Hematopoietic multipotent progenitor cell treated with erythropoietin and hydrocortisone succinate and interleukin-3 and kit ligand, for 17 days (in vitro differentiated cells): Measurements from ENCODE around the gene CENPN.

Source experiments
- DNase-seq: peaks from one replicate; pipeline ENCODE4 v3.0.0-alpha.2; 2015; ENCODE audit warnings: low spot score

Gene CENPN

DNA sequence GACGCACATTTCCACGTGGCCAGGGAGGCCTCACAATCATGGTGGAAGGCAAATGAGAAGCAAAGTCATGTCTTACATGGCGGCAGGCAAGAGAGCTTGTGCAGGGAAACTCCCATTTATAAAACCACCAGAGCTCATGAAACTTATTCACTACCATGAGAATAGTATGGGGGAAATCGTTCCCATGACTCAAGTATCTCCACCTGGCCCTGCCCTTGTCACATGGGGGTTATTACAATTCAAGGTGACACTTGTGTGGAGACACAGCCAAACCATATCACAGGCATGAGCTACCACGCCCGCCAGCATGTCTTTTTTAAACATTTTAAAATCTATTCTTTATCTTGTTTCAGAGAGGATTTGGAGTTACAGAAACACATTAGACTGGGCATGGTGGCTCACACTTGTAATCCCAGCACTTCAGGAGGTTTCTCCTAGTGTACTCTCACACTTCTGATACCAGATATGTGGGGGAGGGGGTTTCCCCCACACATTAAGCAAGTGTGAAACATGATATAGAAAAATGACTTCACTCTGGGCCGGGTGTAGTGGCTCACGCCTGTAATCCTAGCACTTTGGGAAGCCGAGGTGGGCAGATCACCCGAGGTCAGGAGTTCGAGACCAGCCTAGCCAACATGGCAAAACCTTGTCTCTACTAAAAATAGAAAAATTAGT lies 23.1 kb downstream of the CENPN start:
- DNase-seq = no peak

DNA sequence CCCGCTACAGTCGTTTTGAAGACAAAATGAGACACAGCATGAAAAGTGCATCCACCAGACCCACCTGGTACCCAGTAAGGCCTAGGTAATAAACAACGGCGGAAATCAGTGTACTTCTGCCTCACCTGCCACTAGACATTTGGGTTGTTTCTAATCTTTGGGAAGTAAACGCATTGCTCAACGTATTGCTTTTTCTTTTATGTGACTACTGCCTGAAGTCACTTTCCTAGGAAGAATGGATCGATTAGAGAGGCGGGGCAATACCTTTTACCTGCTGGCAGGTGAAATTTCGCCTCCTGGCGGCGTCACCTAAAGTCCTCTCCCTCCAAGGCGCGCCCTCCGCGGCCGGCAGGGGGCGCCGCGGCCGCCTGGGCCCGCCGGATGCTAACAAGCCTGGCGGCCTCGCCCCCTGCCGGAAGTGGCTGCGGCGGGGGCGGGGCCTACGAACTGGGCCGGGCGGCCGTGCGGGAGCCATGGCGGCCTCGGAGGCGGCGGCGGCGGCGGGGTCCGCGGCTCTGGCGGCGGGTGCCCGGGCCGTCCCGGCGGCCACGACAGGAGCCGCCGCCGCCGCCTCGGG lies 28.5 kb downstream of the CENPN start, which contains the start of gene ATMIN:
TSS of gene ATMIN (plus strand) at position 445 of the 577 bp plus-strand sequence. CDS start at position 474, 29 bp downstream.
- peak; percentile 94 for DNase-seq

DNA sequence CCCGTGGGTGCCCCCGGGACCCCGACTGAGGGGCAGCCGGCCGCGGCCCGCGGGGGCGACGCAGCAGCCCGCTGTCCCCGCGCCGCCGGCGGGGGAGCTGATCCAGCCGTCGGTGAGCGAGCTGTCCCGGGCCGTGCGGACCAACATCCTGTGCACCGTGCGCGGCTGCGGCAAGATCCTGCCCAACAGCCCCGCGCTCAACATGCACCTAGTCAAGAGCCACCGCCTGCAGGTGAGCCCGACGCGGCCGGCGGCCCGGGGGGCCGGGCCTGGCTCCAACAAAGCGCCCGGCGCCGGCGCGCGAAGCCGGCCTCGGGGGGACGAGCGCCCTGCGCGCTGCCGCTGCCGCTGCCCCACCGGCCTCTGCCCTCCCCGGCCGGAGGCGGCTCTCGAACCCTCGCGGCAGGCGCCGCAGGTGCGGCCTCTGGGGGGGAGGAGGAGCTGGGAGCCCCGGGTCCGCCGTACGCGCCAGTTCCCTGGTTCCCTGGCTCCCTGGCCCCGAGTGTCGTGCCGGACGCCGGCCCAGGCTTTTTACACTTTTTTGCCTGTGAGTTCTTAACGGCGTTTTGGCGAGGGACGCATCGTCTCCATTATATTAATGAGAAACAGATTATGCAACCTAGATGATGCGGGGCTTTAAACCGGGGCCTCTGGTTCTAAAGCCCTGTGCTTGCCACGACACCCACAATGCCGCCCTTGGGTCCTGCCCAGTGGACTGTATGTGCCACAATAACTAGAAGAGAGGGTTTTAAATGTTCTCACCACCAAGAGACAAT lies 29.1 kb downstream of the CENPN start:
- DNase-seq = peak; percentile 12

DNA sequence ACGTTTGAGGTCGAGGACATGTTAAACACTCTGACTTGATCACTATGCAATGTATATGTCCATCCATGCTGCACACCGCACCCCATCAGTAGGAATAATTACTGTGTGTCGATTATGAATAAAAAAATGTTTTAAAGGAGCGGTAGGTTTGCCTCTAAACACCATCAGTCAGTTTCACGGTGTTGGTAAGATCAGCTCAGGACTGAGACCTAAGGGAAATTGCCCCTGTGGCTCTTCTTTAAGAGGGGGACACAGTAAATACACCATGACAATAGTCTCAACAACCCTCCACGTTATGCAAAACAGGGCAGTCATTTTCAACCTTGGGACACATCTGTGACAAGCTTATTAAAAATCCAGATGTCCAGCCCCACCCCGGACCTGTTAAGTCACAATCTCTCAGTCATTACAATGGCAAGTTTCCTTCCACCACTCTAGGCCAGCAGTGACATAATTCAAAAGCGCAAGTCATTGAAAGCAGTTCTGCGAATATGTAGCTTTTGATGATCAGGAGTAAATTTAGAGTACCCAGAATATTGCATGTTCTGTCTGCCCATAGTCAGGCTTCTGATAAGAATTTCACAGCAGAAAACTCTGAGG lies 29.8 kb downstream of the CENPN start:
- DNase-seq = peak; percentile 14

DNA sequence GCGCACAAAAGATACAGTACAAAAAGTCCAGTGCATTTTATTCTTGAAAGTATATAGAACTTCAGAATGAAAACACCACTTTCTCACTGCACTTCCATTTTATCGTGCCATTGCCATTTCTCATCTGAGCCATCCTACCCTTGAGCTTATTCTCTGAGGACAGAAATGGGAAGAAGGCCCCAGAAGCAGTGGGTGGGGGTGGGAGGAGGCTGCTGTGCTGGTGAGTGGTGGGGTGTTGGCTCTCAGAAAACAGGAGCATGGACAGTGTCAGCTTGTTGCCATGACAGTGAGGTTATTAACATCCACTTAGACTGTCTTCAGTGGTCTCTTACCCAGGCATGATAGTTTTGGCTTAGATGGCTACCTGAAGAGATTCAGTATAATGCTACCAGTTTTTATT lies 33.1 kb downstream of the CENPN start:
- DNase-seq = no peak

DNA sequence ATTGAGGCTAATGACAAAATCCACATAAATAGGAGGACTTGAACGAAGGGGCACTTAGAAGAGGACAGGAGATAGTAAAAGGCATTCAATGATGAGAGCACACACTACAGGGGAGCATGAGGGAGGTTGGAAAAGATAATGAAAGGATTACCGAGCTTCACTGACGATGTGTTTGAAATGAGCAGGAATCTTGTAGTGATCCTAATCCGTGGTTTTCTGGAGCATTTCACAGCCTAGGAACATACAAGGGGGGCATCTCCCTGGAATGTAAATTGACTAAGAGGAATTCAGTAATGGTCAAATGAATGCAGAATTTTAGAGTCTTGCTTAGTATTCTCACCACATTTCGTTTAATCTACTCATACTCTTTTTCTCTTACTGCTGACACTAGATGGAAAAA lies 33.8 kb downstream of the CENPN start:
- no peak for DNase-seq

DNA sequence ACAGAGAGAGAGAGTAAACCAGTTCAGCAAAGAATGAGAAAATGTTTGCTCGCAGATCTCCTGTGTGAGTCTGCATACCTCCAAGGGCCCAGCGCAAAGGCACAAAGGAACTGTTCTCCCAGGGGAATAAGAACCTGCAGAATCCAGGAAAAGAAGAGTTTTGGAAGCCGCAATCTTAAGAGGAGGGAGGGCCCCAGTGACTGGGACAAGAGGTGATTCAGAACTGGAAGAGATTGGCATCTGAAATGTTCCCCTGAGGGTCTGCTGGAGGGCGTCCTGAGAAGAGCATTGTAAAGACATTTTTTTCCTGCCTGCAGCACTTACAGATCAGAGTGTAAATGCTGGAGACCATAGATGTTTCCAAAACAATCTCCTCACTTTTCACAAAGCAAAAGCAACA lies 34.7 kb downstream of the CENPN start:
- no peak for DNase-seq

DNA sequence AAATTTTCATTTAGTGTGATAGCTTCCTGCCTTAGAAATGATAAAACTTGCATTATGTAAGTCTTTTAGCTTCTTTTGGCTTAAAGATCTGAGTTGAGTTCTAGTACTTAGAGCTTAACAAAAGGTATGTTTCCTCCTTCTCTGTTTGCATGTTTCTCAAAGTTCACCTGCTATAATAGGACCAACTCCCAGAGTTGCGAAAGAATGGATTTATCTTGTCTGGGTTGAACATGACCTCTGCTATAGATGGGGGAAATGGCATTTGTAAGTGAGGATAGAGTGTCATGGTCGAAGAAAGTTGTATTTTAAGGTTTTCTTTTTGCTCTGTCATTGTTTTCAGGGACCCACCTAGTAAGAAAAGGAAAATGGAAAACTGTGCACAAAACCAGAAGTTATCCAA lies 35.8 kb downstream of the CENPN start:
- no peak for DNase-seq

DNA sequence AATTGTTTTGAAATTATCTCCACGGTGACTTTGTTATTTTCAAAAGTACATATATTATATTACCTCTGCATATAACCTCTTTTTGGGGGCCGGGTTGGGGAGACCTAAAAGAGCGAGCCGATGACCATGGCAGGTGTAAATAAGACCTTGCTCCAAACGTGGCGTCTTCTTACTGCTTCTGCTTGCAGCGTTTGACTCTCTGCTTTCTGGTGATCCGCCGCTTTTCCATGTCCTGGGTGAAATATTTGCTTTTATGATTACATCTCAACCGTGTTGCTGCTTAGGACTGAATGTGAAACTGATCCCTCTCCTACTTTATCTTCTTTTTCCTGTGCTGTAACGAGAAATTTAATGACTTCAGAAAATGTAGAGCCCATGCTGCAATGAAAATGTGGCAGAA lies 46.7 kb downstream of the CENPN start:
- DNase-seq = no peak

DNA sequence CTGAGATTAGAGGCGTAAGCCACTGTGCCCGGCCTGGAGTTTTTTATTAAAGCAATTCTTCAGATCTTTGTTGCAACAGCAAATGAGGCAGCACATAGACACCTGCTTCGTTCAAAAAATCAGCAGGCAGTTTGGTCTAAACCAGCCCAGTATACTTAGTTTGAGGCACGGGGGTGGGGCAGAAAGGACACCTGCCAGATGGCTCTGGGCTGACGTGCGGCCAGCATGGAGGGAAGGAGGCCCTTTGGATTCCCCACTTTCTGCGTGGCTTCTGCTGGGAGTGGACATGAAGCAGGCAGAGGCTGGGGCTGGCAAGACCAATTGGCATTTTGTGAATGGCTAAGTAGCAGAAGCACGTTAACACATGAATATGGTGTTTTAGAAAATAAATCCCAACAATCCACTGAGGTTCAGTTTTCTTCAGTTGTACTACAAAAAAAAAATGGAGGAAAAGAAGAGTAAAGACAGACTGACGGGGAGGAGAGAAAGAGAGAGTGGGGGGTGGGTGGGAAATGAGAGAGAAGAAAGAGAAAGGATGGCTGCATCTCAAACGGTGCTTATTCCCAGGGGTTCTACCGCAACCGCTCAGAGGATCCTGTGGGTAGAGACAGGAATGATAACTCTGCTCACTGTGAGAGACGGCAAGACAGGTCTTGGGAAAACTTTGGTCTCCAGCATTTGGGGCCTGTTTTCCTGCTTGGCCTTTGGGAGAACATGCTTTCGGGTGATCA lies 53.7 kb downstream of the CENPN start:
- DNase-seq = no peak

DNA sequence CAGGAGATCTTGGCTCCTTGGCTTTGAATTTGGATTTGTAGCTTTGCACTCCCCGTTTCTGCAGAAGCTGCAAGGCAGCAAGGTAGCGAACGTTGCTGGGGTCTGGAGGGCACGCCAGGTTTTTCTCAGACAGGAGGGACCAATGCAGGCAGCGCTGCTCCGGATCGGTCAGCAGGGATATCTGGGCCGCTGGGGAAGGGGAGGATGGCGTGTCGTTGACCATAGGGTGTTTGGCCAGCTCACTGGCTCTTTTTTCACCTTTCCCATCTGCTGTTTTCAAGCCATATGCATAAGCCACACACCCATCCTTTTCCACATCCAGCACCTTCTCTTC lies 54.3 kb downstream of the CENPN start:
- DNase-seq = no peak

DNA sequence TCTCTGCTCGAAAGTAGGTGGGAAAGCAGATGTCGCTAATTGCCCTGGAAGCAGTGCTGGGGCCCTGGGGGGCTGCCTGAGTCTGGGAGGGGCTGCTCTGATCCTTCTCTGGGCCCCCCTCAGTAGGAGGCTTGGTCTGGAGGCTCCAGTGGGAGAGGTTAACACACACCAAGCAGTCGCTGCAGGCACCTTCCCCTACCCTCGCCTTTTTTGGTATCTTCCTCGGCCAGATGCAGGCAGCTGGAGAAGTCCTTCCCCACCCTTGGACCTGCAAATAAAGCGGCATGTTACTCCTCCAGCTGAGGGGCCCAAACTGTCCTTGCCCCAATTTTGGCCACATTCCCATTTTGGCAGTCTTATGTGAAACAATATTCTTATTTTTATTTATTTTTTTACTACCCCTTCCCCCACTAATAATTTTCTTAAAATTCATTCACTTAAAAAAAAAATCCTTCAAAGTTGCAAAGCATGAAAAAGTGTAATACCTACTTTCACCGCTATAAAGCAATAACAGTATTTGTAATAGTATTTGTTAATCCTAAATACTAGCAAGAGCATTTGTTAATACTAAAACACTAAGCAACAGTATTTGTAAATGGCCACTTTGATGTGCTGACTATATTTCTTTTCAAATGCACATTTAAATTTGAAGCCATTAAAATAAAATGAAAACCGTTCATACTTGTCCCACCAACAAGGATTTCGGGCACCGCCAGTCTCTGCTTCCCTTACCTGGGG lies 55.0 kb downstream of the CENPN start:
- no peak for DNase-seq

DNA sequence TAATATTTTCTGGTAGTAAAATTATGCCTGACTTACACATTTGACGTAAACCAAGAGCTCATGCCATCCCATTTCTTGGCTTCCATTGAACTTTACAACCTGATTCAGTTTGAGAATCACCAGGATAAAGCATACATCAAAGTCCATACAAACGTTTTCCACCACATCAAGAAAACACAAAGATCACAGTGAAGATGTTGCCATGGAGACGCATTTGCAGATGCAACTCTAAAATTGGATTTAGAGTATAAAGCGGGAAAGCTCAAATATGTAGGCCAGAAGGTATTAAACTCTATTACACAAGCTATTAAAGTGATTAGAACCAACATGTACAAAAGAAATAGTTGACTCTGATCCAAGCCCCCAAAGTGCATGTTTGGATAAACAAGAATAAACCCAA lies 59.7 kb downstream of the CENPN start:
- DNase-seq = no peak

DNA sequence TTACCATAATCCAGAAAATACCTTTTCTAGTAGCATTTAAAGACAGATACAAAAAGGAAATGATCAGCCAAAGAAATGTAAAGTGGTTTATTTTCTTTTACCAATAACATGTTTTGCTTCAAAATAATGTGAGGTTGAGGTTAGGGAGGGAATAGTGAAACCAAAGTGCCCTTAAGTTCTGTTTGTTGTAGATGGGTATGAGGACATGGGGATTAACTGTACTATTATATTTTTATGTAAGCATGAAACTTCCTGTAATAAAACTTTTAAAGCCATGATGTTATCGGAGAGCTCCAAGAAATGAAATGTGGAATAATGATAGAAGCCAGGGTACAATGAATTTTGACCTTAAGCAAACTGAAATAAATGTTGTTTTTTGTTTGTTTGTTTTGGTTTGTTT lies 60.2 kb downstream of the CENPN start:
- DNase-seq = no peak

DNA sequence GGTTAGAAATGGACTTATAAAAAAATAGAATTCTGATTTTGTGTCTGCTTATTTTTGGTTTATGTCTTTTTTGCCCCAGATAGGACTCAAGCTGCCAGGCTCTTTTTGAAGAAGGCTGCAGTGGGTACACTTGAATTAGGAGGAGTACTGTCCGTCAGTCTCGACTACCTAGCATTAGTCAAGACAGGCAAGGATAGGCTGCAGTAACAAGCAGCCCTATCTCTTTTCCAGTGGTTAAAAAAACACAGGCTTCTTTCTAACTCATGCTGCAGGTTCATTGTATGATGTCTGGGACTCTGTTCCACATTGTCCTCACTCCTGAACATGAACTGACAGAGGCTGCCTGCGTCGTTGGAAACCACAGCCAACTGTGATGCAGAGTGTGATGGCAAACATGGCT lies 62.0 kb downstream of the CENPN start:
- DNase-seq = no peak

DNA sequence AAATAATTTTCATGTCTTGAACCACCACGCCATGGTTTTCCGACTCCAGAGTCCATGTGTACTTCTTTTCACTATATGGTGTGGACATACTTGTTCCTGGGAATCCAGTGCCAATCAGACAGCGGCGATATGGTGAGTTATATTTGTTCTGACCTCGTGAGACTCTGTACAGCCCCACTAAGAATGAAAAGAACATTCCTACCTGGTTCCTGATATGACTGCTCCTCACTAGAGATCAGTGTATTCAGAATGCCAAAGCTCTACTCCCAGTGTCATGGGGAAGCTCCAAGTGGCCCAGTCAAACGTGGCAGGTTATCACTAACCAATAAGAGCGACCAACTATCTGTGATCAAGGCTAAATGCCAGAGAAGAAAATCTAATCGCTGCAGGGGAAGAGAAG lies 64.0 kb downstream of the CENPN start:
- no peak for DNase-seq

DNA sequence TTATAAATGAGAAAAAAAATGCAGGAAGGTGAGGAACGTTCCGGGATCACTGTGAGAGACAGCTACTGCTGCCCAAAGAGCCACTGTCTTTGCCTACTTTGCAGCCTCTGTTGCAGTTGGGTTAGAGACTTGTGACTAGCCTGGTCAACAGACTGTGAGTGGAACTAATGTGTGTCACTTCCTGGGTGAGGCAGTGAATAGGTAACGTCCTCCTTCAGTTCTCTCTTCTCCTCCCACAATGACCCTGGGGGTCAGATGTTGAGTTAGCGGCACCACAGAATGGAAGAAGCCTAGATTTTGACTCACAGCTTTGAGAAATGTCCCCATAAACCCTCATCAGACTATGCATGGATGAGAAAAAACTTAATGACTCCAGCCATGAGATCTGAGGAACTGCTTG lies 64.8 kb downstream of the CENPN start:
- no peak for DNase-seq

DNA sequence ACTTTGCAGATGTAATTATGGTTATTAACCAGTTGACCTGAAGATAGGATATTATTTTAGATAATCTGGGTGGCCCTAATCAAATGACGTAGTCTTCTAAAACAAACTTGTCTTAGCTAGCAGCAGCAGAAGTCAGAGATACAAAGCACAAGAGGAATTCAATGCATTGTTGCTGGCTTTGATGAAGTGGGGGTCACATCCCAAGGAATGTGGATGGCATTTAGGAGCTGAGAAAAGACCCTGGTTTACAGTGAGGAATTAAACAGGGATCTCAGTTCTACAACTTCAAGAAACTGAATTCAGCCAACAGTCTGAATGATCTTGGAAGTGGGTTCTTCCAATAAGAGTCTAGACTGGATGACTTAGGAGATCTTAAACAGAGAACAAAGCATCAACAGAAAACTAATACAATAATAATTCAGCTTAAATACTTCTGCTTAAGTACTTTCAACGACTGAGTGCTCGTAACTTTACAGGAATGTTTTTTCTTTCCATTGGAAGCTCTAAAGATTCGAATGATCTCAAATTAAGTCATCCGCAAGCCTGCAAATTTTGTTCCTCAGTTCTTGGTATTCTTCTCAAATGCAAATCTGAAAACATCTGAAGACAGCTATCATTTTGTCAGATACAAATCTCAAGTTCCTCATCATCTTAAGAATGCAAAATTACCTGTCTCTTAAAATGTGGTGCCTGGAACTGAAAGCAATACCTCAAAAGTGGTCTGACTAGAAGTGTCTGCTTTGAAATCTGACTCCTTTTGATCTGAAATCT lies 66.7 kb downstream of the CENPN start:
- no peak for DNase-seq

DNA sequence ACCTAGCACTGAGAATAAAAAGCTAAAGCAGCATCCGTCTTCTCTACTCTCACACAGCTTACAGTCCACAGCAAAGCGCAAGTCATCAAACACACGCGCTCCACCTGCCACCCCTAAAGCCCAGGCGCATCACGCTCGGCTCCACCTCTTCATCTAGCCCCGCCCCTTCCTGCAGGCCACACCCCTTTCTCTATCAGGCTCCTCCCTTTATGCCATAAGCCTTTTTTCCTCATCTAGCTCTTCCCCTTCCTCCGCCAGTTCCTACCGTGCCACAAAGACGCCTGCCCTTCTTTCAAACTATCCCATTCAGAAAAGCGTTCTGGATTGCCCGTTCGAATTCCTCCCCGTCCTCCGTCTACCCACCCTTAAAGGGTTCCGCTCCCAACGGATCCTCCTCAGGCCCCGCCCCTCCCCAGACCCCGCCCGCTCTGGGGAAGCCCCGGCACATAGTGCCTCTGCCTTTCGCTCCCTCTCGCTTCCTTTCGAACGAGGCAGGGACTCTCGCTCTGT lies 69.6 kb downstream of the CENPN start:
- DNase-seq = peak; percentile 94

DNA sequence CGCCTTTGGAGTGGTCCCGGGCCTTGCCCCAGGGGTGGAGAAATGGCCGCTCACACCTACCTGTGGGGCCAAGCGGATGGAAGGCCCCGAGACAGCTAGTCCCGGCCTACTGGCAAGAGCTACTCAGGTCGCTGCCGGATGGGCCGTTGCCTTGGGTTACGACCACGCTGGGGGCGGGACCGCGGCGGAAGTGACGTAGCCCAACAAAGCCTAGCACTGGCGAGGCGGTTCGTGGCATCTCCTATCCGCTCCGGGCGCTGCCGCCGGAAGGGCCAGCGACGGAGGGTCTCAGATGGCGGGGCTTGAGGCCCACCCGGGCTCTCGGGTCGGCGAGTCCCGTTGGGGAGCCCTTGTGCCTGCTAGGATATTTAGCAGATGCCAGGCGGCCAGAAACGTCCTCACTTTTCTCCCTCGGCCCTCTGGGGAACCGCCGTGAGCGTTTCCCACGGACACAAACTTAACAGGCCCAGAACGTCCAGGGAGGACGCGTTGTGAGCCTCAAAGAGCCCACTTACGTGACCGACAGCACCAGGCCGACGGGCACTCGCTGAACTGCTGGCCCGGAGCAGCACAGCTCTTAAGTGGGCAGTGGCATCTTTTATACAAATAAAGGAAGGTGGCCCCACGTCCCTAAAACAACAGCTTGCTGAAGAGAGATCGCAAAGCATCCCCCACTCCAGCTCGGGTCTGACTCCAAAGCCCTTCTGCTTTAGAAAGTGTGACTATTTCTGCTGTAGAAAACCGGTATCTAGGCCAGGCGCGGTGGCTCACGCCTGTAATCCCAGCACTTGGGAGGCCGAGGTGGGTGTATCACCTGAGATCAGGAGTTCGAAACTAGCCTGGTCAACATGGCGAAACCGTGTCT lies 70.3 kb downstream of the CENPN start, which contains the start of gene C16orf46:
TSS of gene C16orf46 (minus strand) at position 163 of the 865 bp plus-strand sequence. CDS start 13,283 bp downstream, outside the sequence.
- DNase-seq = peak; percentile 96
